NCI-H2081 (cell line): ENCODE measurements around the gene EZR.
A peak's percentile ranks its signal among the peaks of the same experiment; 100 is the strongest.

Experiments used
- DNase-seq, 2 experiments: peaks; one replicate each; lab custom pipeline; 2025; lab: John Stamatoyannopoulos, UW

The EZR gene

GRCh38 chr6:158760618-158761250 lies 58.4 kb downstream of the EZR start:
- no peak for DNase-seq

GRCh38 chr6:158759966-158760617 lies 59.1 kb downstream of the EZR start:
- no peak for DNase-seq

- peak; percentile 71 to 86 for DNase-seq
Measured at GRCh38 chr6:158758941-158759479, 60.2 kb downstream of the EZR start.

- peak; percentile 78 to 85 for DNase-seq
Measured at GRCh38 chr6:158758451-158758860, 60.7 kb downstream of the EZR start.

- no peak for DNase-seq
Measured at GRCh38 chr6:158757753-158758090, 61.4 kb downstream of the EZR start.

- no peak for DNase-seq
Measured at GRCh38 chr6:158756977-158757752, 62.0 kb downstream of the EZR start.

- no peak for DNase-seq
Measured at GRCh38 chr6:158756126-158756525, 63.0 kb downstream of the EZR start.

- DNase-seq = no peak
Measured at GRCh38 chr6:158755636-158756035, 63.5 kb downstream of the EZR start.

- DNase-seq = no peak
Measured at GRCh38 chr6:158754738-158755137, 64.4 kb downstream of the EZR start.

GRCh38 chr6:158753811-158754210 lies 65.4 kb downstream of the EZR start:
- DNase-seq = no peak

GRCh38 chr6:158752613-158753012 lies 66.6 kb downstream of the EZR start:
- DNase-seq = peak; percentile 32 to 65

- DNase-seq = no peak
Measured at GRCh38 chr6:158751921-158752320, 67.2 kb downstream of the EZR start.

GRCh38 chr6:158751224-158751623 lies 67.9 kb downstream of the EZR start:
- no peak for DNase-seq

GRCh38 chr6:158744986-158745430 lies 74.2 kb downstream of the EZR start:
- no peak for DNase-seq

- DNase-seq = no peak
Measured at GRCh38 chr6:158743033-158743651, 76.0 kb downstream of the EZR start.

GRCh38 chr6:158739673-158740072 lies 79.5 kb downstream of the EZR start:
- DNase-seq = no peak

- DNase-seq = no peak
Measured at GRCh38 chr6:158737710-158738615, 81.2 kb downstream of the EZR start.

- DNase-seq = no peak
Measured at GRCh38 chr6:158737082-158737709, 82.0 kb downstream of the EZR start.

GRCh38 chr6:158735009-158735408 lies 84.2 kb downstream of the EZR start:
- no peak for DNase-seq

- no peak for DNase-seq
Measured at GRCh38 chr6:158730541-158730907, 88.6 kb downstream of the EZR start.
